ENCODE data around the gene CYSLTR2. TPM values are rescaled to one million over a fixed set of nuclear protein-coding genes. Genes with fewer than 3 reads are reported as not detected.
"Not testable (repeated sequence)": the region's sequence is repeated elsewhere in the genome, so short reads cannot be mapped to it uniquely, and the experiment has no call there.

The CYSLTR2 gene
- total RNA-seq, 4 donors from 2014 or later = 0.54 to 3.0 (median 1.3) TPM

DNA sequence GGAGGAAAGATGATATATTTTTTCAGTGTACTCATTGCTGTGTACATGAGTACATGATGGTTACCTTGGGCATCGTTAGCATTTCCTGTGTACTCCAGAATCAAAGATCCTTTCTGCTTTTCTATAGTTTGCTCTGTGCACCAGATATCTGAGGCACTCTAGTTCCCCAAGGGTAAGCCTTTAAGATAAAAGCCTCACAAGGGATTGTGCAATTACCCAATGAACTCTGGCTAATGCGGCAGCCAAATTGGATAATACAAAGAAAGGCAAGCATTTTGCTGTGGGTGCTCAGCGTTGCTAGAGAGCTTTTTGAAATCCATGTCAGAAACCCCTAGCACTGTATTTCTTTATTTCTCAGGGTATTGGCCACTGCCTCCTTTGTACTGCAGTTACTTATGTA is 2.9 kb downstream of the CYSLTR2 start:
- TF ChIP-seq, protein P1, sequence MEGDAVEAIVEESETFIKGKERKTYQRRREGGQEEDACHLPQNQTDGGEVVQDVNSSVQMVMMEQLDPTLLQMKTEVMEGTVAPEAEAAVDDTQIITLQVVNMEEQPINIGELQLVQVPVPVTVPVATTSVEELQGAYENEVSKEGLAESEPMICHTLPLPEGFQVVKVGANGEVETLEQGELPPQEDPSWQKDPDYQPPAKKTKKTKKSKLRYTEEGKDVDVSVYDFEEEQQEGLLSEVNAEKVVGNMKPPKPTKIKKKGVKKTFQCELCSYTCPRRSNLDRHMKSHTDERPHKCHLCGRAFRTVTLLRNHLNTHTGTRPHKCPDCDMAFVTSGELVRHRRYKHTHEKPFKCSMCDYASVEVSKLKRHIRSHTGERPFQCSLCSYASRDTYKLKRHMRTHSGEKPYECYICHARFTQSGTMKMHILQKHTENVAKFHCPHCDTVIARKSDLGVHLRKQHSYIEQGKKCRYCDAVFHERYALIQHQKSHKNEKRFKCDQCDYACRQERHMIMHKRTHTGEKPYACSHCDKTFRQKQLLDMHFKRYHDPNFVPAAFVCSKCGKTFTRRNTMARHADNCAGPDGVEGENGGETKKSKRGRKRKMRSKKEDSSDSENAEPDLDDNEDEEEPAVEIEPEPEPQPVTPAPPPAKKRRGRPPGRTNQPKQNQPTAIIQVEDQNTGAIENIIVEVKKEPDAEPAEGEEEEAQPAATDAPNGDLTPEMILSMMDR (IDR thresholded peaks at IDR 0.05) = no peak
- TF ChIP-seq POLR2A (IDR thresholded peaks at IDR 0.05) = no peak
- Histone ChIP-seq H3K4me1 (peaks cover 4 to 11% of the 10 kb centered on the region in 2 donors), H3K27ac (no peak overlapping the region), H3K27me3 (no peaks in the 10 kb centered on the region), H3K36me3 (no peaks in the 10 kb centered on the region), H3K9me3 (no peaks in the 10 kb centered on the region), H3K4me3 (replicated peaks in 1 of 3) (no peak overlapping the region)
- no peak for DNase-seq
- intact Hi-C loops (cut with DNase I) = no loop called here
- 49 to 61% methylated on average over 3 of the region's 3 CpGs for WGBS, 2 donors

DNA sequence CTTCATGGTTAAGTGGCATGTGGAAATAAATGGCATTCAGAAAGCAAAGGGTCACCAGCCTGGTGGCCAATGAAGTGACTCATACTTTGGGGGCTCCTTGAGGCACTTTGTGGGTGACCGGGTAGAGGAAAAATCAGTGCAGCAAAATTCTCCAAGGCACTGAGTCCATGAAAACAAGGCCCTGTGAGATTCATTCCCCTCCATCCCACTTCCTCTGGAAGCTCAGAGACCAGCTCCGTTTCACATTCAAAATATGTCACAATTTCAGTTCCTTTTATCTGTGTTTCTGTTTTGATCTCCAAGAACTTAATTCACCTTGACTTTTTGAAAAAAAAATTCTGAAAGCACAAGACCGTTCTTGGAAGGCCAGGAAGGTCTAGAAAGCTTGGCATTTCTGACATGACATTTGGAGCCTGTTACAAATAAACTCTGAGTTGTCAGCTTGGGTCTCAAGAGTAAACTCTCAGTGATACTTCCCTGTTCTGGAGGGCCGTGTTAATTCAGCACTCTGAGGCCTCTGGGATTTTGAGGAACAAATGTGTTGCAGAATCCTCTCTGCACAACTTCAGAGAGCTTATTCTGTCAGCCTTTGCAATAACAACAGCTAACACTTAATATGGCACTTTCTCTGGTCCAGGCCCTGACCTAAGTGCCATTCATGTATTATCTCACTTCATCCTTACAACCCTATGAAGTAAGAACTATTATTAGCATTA is 6.8 kb downstream of the CYSLTR2 start:
- intact Hi-C loops (cut with DNase I) = no loop called here
- no peaks in the 10 kb centered on the region for H3K4me1 ChIP-seq
- no peaks in the 10 kb centered on the region for H3K9me3 ChIP-seq
- no peaks in the 10 kb centered on the region for H3K36me3 ChIP-seq
- 42 to 44% methylated on average over 4 of the region's 4 CpGs for WGBS, 2 donors
- H3K27me3 ChIP-seq = no peaks in the 10 kb centered on the region
- no peak overlapping the region for H3K4me3 ChIP-seq (replicated peaks in 1 of 3)
- no peak overlapping the region for H3K27ac ChIP-seq
- no peak for DNase-seq
- TF ChIP-seq POLR2A (IDR thresholded peaks at IDR 0.05) = no peak
- TF ChIP-seq, protein P1 (IDR thresholded peaks at IDR 0.05) = no peak

DNA sequence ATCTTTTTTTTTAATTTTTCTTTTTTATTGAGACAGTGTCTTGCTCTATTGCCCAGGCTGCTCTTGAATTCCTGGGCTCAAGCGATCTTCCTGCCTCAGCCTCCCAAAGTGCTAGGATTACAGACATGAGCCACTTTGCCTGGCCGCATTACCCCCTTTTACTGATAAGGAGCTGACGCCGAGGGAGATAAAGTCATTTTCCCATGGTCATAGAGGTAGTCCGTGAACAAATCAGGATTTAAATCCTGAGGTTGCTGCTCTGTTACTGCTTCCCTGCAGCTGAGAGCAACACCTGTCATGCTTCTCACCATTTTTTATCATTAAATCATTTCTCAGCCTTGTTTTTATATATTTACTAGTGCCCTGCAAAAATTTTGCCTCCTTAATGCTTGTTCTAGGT is 7.4 kb downstream of the CYSLTR2 start:
- H3K27me3 ChIP-seq = no peaks in the 10 kb centered on the region
- intact Hi-C loops (cut with DNase I) = no loop called here
- no peaks in the 10 kb centered on the region for H3K4me1 ChIP-seq
- no peaks in the 10 kb centered on the region for H3K9me3 ChIP-seq
- no peak overlapping the region for H3K4me3 ChIP-seq (replicated peaks in 1 of 3)
- TF ChIP-seq, protein P1 (IDR thresholded peaks at IDR 0.05) = no peak
- TF ChIP-seq POLR2A (IDR thresholded peaks at IDR 0.05) = no peak
- H3K36me3 ChIP-seq = no peaks in the 10 kb centered on the region
- 71 to 85% methylated on average over 5 of the region's 5 CpGs for WGBS, 2 donors
- H3K27ac ChIP-seq = no peak overlapping the region
- DNase-seq = no peak

DNA sequence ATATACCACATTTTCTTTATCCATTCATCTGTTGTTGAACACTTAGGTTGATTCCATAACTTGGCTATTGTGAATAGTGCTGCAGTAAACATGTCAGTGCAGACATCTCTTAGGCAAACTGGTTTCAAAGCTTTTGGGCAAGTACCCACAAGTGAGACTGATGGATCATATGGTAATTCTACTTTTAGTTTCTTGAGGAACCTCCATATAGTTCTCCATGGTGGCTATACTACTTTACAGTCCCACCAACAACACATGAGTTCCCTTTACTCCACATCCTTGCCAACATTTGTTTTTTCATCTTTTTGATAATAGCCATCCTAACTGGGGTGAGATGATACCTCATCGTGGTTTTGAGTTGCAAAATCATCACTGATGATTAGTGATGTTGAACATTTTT is 8.5 kb downstream of the CYSLTR2 start:
- intact Hi-C loops (cut with DNase I) = no loop called here
- Histone ChIP-seq H3K4me3 (replicated peaks in 1 of 3) (no peak overlapping the region), H3K9me3 (no peaks in the 10 kb centered on the region), H3K27me3 (no peaks in the 10 kb centered on the region), H3K36me3 (no peaks in the 10 kb centered on the region), H3K4me1 (no peaks in the 10 kb centered on the region), H3K27ac (no peak overlapping the region)
- WGBS, 2 donors = 89 to 97% methylated on average over 1 of the region's 1 CpG
- no peak for TF ChIP-seq POLR2A (IDR thresholded peaks at IDR 0.05)
- TF ChIP-seq, protein P1 (IDR thresholded peaks at IDR 0.05) = no peak
- DNase-seq = no peak

DNA sequence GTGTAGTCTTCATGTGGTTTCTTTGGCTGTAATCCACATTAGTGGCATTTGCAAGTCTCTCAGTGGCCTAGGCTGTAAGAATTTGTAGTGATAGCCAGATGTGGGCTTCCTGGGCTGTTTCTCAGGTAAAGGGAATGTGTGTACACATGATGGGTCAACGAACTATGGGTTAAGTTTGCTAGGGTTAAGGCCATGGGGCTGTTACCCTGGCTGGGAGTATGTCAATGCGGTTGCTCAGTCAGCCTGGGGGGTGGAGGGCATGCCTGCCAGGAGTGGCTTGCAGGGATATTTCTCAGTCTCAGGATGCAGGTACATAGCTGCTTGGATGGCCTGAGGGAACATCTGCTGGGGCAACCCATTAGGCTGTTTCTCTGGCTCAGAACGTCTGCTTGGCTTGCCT is 13.4 kb downstream of the CYSLTR2 start:
- 60 to 89% methylated on average over 2 to 3 of the region's 3 CpGs for WGBS, 2 donors
- no peaks in the 10 kb centered on the region for H3K27me3 ChIP-seq
- no peaks in the 10 kb centered on the region for H3K4me1 ChIP-seq
- H3K36me3 ChIP-seq = no peaks in the 10 kb centered on the region
- H3K9me3 ChIP-seq = no peaks in the 10 kb centered on the region
- DNase-seq = no peak
- no peak overlapping the region for H3K4me3 ChIP-seq (replicated peaks in 1 of 3)
- no peak overlapping the region for H3K27ac ChIP-seq
- TF ChIP-seq, protein P1 (IDR thresholded peaks at IDR 0.05) = no peak
- TF ChIP-seq POLR2A (IDR thresholded peaks at IDR 0.05) = no peak
- intact Hi-C loops (cut with DNase I) = no loop called here

DNA sequence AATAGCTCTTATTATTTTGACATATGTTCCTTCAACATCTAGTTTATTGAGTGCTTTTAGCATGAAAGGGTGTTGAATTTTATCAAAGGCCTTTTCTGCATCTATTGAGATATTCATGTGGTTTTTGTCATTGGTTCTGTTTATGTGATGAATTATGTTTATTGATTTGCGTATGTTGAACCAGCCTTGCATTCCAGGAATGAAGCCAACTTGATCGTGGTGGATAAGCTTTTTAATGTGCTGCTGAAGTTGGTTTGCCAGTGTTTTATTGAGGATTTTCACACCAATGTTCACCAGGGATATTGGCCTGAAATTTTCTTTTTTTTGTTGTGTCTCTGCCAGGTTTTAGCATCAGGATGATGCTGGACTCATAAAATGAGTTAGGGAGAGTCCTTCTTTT is 17.7 kb downstream of the CYSLTR2 start:
- H3K27me3 ChIP-seq; H3K27ac ChIP-seq; H3K4me3 ChIP-seq (replicated peaks in 1 of 3); DNase-seq; H3K36me3 ChIP-seq; intact Hi-C loops (cut with DNase I); H3K4me1 ChIP-seq; H3K9me3 ChIP-seq: not testable (repeated sequence)
- 88 to 91% methylated on average over 2 of the region's 2 CpGs for WGBS, 2 donors
